Colonic mucosa (tissue), 4 donors: Measurements from ENCODE around the gene TBX3. TPM values are rescaled to one million over a fixed set of nuclear protein-coding genes. Genes with fewer than 3 reads are reported as not detected.

Experiments used
- DNase-seq: peaks from one replicate; pipeline ENCODE4 v3.0.0-alpha.2; 2020
- H3K27ac ChIP-seq: fragments of 200-600 bp; one replicate; pipeline ENCODE4 v1.8.0; 2021
- H3K27me3 ChIP-seq: fragments of 200-600 bp; one replicate; pipeline ENCODE4 v1.8.0; 2021
- H3K36me3 ChIP-seq: fragments of 200-600 bp; one replicate; pipeline ENCODE4 v1.8.0; 2021
- H3K4me1 ChIP-seq: fragments of 200-600 bp; one replicate; pipeline ENCODE4 v1.8.0; 2021; ENCODE audit warnings: mild to moderate bottlenecking
- H3K4me3 ChIP-seq: fragments of 200-600 bp; one replicate; pipeline ENCODE4 v1.8.0; 2021
- H3K9ac ChIP-seq, 2 donors: one replicate each; pipeline ENCODE4 v1.7.0; 2013; ENCODE audit warnings: control low read depth in 2 of 2, low read depth in 2 of 2, low read length in 2 of 2
- H3K9me3 ChIP-seq: fragments of 200-600 bp; one replicate; pipeline ENCODE4 v1.8.0; 2021
- CTCF ChIP-seq: fragments of 200-600 bp; IDR thresholded peaks from one replicate; pipeline ENCODE4 v1.8.0; 2022; ENCODE audit warnings: antibody characterized with exemption, mild to moderate bottlenecking
- intact Hi-C: fragments of 100-400 bp; cut with DNase I; formaldehyde crosslinking; loops from one replicate; pipeline ENCODE4 v1.14.1; 2022
- total RNA-seq, 2 donors: library from RNA; stranded (reverse); fragmentation: NEBNext Ultra II Directional in 1 of 2; extraction: Animal tissue kit (Norgen Biotek cat#: 25700) in 1 of 2; gene quantifications; one replicate each; pipeline ENCODE4 v1.2.1, GENCODE V29; 2021
- donor health status: healthy.
- donor health status: DM: no; HTN: no; CAD: no.
- donor health status: DM: no; HTN: no; CAD: no.

The TBX3 gene
- total RNA-seq, 2 donors from 2014 or later: 4.8 to 7.2 TPM

- DNase-seq: peak; percentile 89
- H3K4me3 ChIP-seq: peak overlapping the region; percentile 43
- peaks cover 4% of the 10 kb centered on the region for H3K4me1 ChIP-seq
- intact Hi-C loops: loop anchor here (10.0 kb wide), 2 partner anchors 496 to 966 kb away; no protein-coding TSS in a partner anchor
- peak; percentile 46 for TF ChIP-seq CTCF
- no peaks in the 10 kb centered on the region for H3K9me3 ChIP-seq
- H3K27ac ChIP-seq: peak overlapping the region; percentile 44
- H3K9ac ChIP-seq: peak overlapping the region in 1 of 2 donors; percentile 40
- peaks cover 30% of the 10 kb centered on the region for H3K27me3 ChIP-seq
- H3K36me3 ChIP-seq: no peaks in the 10 kb centered on the region
These were observed 15.7 kb downstream of the TBX3 start for GRCh38 chr12:114668151-114668885.

- no peak for TF ChIP-seq CTCF
- Histone ChIP-seq H3K36me3 (no peaks in the 10 kb centered on the region), H3K27ac (no peak overlapping the region), H3K4me3 (peak overlapping the region; percentile 43), H3K9ac (peak overlapping the region in 1 of 2 donors; percentile 40), H3K9me3 (no peaks in the 10 kb centered on the region), H3K4me1 (peaks cover 4% of the 10 kb centered on the region), H3K27me3 (peaks cover 30% of the 10 kb centered on the region)
- DNase-seq: no peak
- intact Hi-C loops: loop anchor here (1.0 to 10.0 kb wide), 3 partner anchors 497 to 1087 kb away; no protein-coding TSS in a partner anchor
These were observed 16.3 kb downstream of the TBX3 start for GRCh38 chr12:114667669-114668150.

GRCh38 chr12:114666746-114667668 is 17.0 kb downstream of the TBX3 start:
- no peak for TF ChIP-seq CTCF
- H3K36me3 ChIP-seq: no peaks in the 10 kb centered on the region
- peaks cover 30% of the 10 kb centered on the region for H3K27me3 ChIP-seq
- H3K4me1 ChIP-seq: peaks cover 4% of the 10 kb centered on the region
- peak overlapping the region in 1 of 2 donors; percentile 40 for H3K9ac ChIP-seq
- intact Hi-C loops: loop anchor here (1.0 to 10.0 kb wide), 3 partner anchors 498 to 1087 kb away; no protein-coding TSS in a partner anchor
- H3K4me3 ChIP-seq: peak overlapping the region; percentile 43
- DNase-seq: no peak
- no peaks in the 10 kb centered on the region for H3K9me3 ChIP-seq
- no peak overlapping the region for H3K27ac ChIP-seq

GRCh38 chr12:114665411-114666260 is 18.3 kb downstream of the TBX3 start:
- H3K9me3 ChIP-seq: no peaks in the 10 kb centered on the region

More at GRCh38 chr12:114665411-114666260, 18.3 kb downstream of the TBX3 start:
- TF ChIP-seq CTCF: no peak
- Histone ChIP-seq H3K27ac (no peak overlapping the region), H3K9ac (no peak overlapping the region), H3K4me3 (no peak overlapping the region), H3K36me3 (no peaks in the 10 kb centered on the region), H3K4me1 (peaks cover 4% of the 10 kb centered on the region), H3K27me3 (peaks cover 25% of the 10 kb centered on the region)
- intact Hi-C loops: loop anchor here (10.0 kb wide), 2 partner anchors 499 to 969 kb away; no protein-coding TSS in a partner anchor
- no peak for DNase-seq
